GM23338 (cell line): ENCODE data around the gene HS6ST3. TPM values are rescaled to one million over a fixed set of nuclear protein-coding genes. Genes with fewer than 3 reads are reported as not detected.

Source experiments
- ATAC-seq: fragments of 200-7000 bp; cut with Tn5 transposase; 3 replicates; pipeline ENCODE4 v1.9.1; 2020
- DNase-seq: peaks from one replicate; pipeline ENCODE4 v3.0.0-alpha.2; 2015; ENCODE audit warnings: low spot score
- H2AFZ ChIP-seq: fragments of 200-600 bp; sonication (generic); 2 replicates; pipeline ENCODE4 v1.8.0; 2016; ENCODE audit warnings: antibody characterized with exemption, mild to moderate bottlenecking, moderate library complexity
- H3F3A ChIP-seq: fragments of 200-600 bp; sonication (generic); replicated peaks from 2 replicates; pipeline ENCODE4 v1.8.0; 2017; ENCODE audit warnings: antibody characterized with exemption, mixed run types, low read depth
- H3K27ac ChIP-seq: fragments of 200-600 bp; sonication (generic); 2 replicates; pipeline ENCODE4 v1.6.1; 2016; ENCODE audit warnings: low read depth
- H3K27me3 ChIP-seq: fragments of 200-600 bp; sonication (generic); 2 replicates; pipeline ENCODE4 v1.8.0; 2016; ENCODE audit warnings: mild to moderate bottlenecking, mixed run types, moderate library complexity; ENCODE audit not compliant: insufficient read depth
- H3K36me3 ChIP-seq: fragments of 200-600 bp; sonication (generic); 2 replicates; pipeline ENCODE4 v1.8.0; 2016; ENCODE audit warnings: mild to moderate bottlenecking; ENCODE audit not compliant: insufficient read depth
- H3K4me1 ChIP-seq: fragments of 200-600 bp; sonication (generic); 2 replicates; pipeline ENCODE4 v1.8.0; 2016; ENCODE audit warnings: mild to moderate bottlenecking, moderate library complexity; ENCODE audit not compliant: insufficient read depth
- H3K4me2 ChIP-seq: fragments of 200-600 bp; sonication (generic); 2 replicates; pipeline ENCODE4 v1.7.1; 2017; ENCODE audit warnings: mixed run types
- H3K4me3 ChIP-seq: fragments of 200-600 bp; sonication (generic); 2 replicates; pipeline ENCODE4 v1.6.1; 2016; ENCODE audit warnings: mixed run types
- H3K79me2 ChIP-seq: fragments of 200-600 bp; sonication (generic); replicated peaks from 2 replicates; pipeline ENCODE4 v1.8.0; 2017; ENCODE audit warnings: mild to moderate bottlenecking; ENCODE audit not compliant: insufficient read depth
- H3K9me2 ChIP-seq: fragments of 200-600 bp; sonication (generic); 2 replicates; pipeline ENCODE4 v1.8.0; 2017; ENCODE audit not compliant: insufficient read depth
- H4K20me1 ChIP-seq: fragments of 200-600 bp; sonication (generic); replicated peaks from 2 replicates; pipeline ENCODE4 v1.8.0; 2017; ENCODE audit warnings: mild to moderate bottlenecking; ENCODE audit not compliant: insufficient read depth
- H3K27ac Mint-ChIP-seq: 2 replicates; pipeline ENCODE4 v1.8.0; 2020; ENCODE audit warnings: inconsistent platforms, mild to moderate bottlenecking, moderate library complexity, mixed read lengths
- H3K27me3 Mint-ChIP-seq: 3 replicates; pipeline ENCODE4 v1.8.0; 2022; ENCODE audit warnings: low read depth, mild to moderate bottlenecking, moderate library complexity, mixed read lengths, inconsistent platforms; ENCODE audit not compliant: insufficient read depth, poor library complexity
- H3K36me3 Mint-ChIP-seq: 3 replicates; pipeline ENCODE4 v1.8.0; 2021; ENCODE audit warnings: low read depth, mild to moderate bottlenecking, inconsistent platforms, moderate library complexity, mixed read lengths
- H3K4me1 Mint-ChIP-seq: 3 replicates; pipeline ENCODE4 v1.8.0; 2020; ENCODE audit warnings: mild to moderate bottlenecking, inconsistent platforms, mixed read lengths
- H3K4me3 Mint-ChIP-seq: 3 replicates; pipeline ENCODE4 v1.8.0; 2021; ENCODE audit warnings: moderate library complexity, mild to moderate bottlenecking, inconsistent platforms, mixed read lengths
- H3K9me3 Mint-ChIP-seq: 3 replicates; pipeline ENCODE4 v1.8.0; 2020; ENCODE audit warnings: moderate library complexity, mild to moderate bottlenecking, inconsistent platforms, mixed read lengths
- CREB1 ChIP-seq: fragments of 250-450 bp; sonication (Bioruptor Pico); IDR thresholded peaks from 2 replicates; pipeline ENCODE4 v1.5.0; 2020; ENCODE audit warnings: low read depth, mild to moderate bottlenecking, moderate library complexity
- EZH2 ChIP-seq: fragments of 200-600 bp; sonication (generic); IDR thresholded peaks from one replicate; pipeline ENCODE4 v1.8.0; 2017; ENCODE audit warnings: antibody characterized with exemption, mild to moderate bottlenecking, low read depth; ENCODE audit not compliant: unreplicated experiment
- EZH2phosphoT487 ChIP-seq: fragments of 200-600 bp; sonication (generic); IDR thresholded peaks from one replicate; pipeline ENCODE4 v1.8.1; 2018; ENCODE audit warnings: antibody characterized with exemption; ENCODE audit not compliant: unreplicated experiment
- JUNB ChIP-seq: IDR thresholded peaks from one replicate; pipeline ENCODE4 v1.6.1; 2016; ENCODE audit warnings: antibody characterized with exemption; ENCODE audit not compliant: unreplicated experiment
- NANOG ChIP-seq: IDR thresholded peaks from 2 replicates; pipeline ENCODE4 v1.6.1; 2016; ENCODE audit warnings: antibody characterized with exemption, borderline replicate concordance
- POLR2AphosphoS5 ChIP-seq: IDR thresholded peaks from 2 replicates; pipeline ENCODE4 v1.6.1; 2016; ENCODE audit warnings: antibody characterized with exemption, low read depth
- STAT1 ChIP-seq: IDR thresholded peaks from one replicate; pipeline ENCODE4 v1.6.1; 2016; ENCODE audit warnings: antibody characterized with exemption; ENCODE audit not compliant: unreplicated experiment
- ZNF114 ChIP-seq: fragments of 250-450 bp; sonication (Bioruptor Pico); IDR thresholded peaks from 2 replicates; pipeline ENCODE4 v1.5.0; 2020; ENCODE audit warnings: mild to moderate bottlenecking, moderate library complexity
- ZNF331 ChIP-seq: fragments of 250-450 bp; sonication (Bioruptor Pico); IDR thresholded peaks from 2 replicates; pipeline ENCODE4 v1.5.0; 2020; ENCODE audit warnings: low read depth, mild to moderate bottlenecking, moderate library complexity
- polyA plus RNA-seq: library from polyadenylated mRNA; unstranded; fragments of >200 nt; fragmentation: Nextera tagmentation; extraction: Ambion mirVana; gene quantifications from 2 replicates; pipeline ENCODE4 v1.2.1, GENCODE V29; 2016
- total RNA-seq: library from RNA; depleted of rRNA; stranded (reverse); fragments of >200 nt; shearing (Covaris generic); gene quantifications from 2 replicates; pipeline ENCODE4 v1.2.3, GENCODE V29; 2014
- TF ChIP-seq, protein P1 (sequence below): fragments of 250-450 bp; sonication (Bioruptor Pico); IDR thresholded peaks from 2 replicates; pipeline ENCODE4 v1.5.0; 2020; ENCODE audit warnings: mild to moderate bottlenecking, moderate library complexity
- TF ChIP-seq, protein P2 (sequence below): IDR thresholded peaks from 2 replicates; pipeline ENCODE4 v1.6.1; 2016; ENCODE audit warnings: antibody characterized with exemption

Gene HS6ST3
- total and polyA plus RNA-seq, 2 experiments from 2014 or later, result 0.52 to 0.80 TPM

DNA sequence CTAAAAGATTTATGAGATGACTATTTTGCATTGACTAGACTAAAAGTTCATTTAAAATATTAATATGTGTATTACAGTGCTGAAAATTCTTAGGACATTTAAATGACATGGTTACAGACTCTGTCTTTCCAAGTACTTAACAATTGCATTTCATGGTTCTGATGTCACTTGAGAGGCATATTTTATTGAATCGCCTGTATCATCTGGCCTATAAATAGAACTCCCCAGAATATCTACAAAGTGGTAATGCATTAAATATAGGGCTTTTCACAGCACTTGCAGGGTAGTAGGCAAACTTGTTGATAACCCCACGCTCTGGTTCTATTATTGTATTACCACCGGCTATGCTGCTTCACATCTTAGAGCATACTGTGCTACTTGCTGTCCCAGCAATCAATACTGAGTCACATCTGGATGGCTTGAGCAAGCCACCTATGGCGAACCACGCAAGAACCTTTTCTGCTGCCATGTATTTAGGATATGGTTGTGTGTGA is 400.6 kb downstream of the HS6ST3 start (continued):
- TF ChIP-seq, protein P1, sequence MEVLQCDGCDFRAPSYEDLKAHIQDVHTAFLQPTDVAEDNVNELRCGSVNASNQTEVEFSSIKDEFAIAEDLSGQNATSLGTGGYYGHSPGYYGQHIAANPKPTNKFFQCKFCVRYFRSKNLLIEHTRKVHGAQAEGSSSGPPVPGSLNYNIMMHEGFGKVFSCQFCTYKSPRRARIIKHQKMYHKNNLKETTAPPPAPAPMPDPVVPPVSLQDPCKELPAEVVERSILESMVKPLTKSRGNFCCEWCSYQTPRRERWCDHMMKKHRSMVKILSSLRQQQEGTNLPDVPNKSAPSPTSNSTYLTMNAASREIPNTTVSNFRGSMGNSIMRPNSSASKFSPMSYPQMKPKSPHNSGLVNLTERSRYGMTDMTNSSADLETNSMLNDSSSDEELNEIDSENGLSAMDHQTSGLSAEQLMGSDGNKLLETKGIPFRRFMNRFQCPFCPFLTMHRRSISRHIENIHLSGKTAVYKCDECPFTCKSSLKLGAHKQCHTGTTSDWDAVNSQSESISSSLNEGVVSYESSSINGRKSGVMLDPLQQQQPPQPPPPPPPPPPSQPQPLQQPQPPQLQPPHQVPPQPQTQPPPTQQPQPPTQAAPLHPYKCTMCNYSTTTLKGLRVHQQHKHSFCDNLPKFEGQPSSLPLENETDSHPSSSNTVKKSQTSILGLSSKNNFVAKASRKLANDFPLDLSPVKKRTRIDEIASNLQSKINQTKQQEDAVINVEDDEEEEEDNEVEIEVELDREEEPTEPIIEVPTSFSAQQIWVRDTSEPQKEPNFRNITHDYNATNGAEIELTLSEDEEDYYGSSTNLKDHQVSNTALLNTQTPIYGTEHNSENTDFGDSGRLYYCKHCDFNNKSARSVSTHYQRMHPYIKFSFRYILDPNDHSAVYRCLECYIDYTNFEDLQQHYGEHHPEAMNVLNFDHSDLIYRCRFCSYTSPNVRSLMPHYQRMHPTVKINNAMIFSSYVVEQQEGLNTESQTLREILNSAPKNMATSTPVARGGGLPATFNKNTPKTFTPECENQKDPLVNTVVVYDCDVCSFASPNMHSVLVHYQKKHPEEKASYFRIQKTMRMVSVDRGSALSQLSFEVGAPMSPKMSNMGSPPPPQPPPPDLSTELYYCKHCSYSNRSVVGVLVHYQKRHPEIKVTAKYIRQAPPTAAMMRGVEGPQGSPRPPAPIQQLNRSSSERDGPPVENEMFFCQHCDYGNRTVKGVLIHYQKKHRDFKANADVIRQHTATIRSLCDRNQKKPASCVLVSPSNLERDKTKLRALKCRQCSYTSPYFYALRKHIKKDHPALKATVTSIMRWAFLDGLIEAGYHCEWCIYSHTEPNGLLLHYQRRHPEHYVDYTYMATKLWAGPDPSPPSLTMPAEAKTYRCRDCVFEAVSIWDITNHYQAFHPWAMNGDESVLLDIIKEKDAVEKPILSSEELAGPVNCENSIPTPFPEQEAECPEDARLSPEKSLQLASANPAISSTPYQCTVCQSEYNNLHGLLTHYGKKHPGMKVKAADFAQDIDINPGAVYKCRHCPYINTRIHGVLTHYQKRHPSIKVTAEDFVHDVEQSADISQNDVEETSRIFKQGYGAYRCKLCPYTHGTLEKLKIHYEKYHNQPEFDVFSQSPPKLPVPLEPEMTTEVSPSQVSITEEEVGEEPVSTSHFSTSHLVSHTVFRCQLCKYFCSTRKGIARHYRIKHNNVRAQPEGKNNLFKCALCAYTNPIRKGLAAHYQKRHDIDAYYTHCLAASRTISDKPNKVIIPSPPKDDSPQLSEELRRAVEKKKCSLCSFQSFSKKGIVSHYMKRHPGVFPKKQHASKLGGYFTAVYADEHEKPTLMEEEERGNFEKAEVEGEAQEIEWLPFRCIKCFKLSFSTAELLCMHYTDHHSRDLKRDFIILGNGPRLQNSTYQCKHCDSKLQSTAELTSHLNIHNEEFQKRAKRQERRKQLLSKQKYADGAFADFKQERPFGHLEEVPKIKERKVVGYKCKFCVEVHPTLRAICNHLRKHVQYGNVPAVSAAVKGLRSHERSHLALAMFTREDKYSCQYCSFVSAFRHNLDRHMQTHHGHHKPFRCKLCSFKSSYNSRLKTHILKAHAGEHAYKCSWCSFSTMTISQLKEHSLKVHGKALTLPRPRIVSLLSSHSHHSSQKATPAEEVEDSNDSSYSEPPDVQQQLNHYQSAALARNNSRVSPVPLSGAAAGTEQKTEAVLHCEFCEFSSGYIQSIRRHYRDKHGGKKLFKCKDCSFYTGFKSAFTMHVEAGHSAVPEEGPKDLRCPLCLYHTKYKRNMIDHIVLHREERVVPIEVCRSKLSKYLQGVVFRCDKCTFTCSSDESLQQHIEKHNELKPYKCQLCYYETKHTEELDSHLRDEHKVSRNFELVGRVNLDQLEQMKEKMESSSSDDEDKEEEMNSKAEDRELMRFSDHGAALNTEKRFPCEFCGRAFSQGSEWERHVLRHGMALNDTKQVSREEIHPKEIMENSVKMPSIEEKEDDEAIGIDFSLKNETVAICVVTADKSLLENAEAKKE, result no peak

DNA sequence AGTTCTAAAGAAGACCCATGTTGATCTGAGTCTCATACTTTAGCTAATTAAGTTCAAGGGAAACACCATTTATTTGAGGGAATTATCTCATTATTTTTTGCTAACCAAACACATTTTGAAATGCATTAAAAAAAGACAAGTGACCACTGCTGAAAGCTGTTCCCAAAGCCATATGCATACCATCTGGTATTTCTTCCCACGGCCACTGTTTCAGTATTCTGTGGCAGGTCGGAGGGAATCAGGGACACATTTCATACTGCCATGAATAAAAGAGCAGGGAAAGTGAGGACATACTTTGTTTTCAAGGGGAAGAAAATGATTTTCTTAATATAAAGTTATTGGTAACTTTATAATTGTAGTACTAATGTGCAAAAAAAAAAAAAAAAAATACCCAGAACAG is 401.2 kb downstream of the HS6ST3 start:
- Histone ChIP-seq H2AFZ (no peak overlapping the region), H3K4me3 (no peak overlapping the region), H3K4me1 (no peaks in the 10 kb centered on the region), H3F3A (no peaks in the 10 kb centered on the region), H3K27me3 (no peaks in the 10 kb centered on the region), H3K79me2 (no peaks in the 10 kb centered on the region), H3K36me3 (no peaks in the 10 kb centered on the region), H3K27ac (no peak overlapping the region), H3K9me2 (peaks cover 6% of the 10 kb centered on the region; the same call in 1 of the 2 replicates), H3K4me2 (no peak overlapping the region), H4K20me1 (no peaks in the 10 kb centered on the region)
- ATAC-seq (no peak), DNase-seq (no peak)
- no peaks in the 10 kb centered on the region for H3K36me3 Mint-ChIP-seq
- H3K27ac Mint-ChIP-seq, result no peak overlapping the region
- H3K9me3 Mint-ChIP-seq, result no peaks in the 10 kb centered on the region
- H3K4me1 Mint-ChIP-seq, result no peaks in the 10 kb centered on the region; the same call in 2 of the 3 replicates
- peaks cover 3% of the 10 kb centered on the region for H3K27me3 Mint-ChIP-seq
- H3K4me3 Mint-ChIP-seq, result no peak overlapping the region
- TF ChIP-seq EZH2phosphoT487 (no peak), JUNB (no peak), CREB1 (no peak), POLR2AphosphoS5 (no peak), STAT1 (no peak), NANOG (no peak), EZH2 (no peak), ZNF331 (CRISPR knock-in tag) (no peak), ZNF114 (no peak)
- TF ChIP-seq, protein P2, sequence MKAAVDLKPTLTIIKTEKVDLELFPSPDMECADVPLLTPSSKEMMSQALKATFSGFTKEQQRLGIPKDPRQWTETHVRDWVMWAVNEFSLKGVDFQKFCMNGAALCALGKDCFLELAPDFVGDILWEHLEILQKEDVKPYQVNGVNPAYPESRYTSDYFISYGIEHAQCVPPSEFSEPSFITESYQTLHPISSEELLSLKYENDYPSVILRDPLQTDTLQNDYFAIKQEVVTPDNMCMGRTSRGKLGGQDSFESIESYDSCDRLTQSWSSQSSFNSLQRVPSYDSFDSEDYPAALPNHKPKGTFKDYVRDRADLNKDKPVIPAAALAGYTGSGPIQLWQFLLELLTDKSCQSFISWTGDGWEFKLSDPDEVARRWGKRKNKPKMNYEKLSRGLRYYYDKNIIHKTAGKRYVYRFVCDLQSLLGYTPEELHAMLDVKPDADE, result no peak
